Measurements from ENCODE around the gene ADCY6. TPM values are rescaled to one million over a fixed set of nuclear protein-coding genes. Genes with fewer than 3 reads are reported as not detected.

Gene ADCY6
- total RNA-seq, 1 experiment from 2014 or later = 31.1 TPM

DNA sequence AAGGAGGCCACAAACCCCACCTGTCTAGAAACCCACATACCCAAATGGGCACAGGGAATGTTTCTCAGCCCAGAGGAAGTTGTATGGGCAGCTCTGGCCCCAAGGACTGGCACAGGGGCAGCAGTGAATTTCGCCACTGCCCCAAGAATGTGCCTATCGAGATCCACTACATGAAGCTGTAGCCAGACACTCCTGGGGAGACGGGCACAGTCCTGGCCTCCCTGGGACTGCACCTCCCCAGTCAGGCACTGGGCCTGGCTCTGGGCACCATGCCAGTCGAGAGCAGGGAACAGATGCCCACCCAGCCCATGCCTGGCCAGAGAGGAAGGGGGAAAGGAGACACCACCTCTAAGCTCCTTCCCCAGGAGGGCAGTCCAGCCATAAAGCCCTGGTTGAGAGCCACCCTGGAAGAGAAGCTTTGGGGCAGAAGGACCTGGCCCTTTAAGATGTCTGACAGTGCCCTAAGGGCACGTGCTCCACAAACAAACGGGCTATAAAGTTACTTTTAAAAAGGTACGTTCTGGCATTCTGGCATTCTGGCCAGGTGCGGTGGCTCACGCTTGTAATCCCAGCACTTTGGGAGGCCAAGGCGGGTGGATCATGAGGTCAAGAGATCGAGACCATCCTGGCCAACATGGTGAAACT is 8.4 kb downstream of the ADCY6 start:
- no peak overlapping the region for H4K5ac ChIP-seq (ENCODE audit: insufficient read length, low read depth, low read length)
- H3K79me2 ChIP-seq (ENCODE audit: insufficient read depth, low read length) = no peaks in the 10 kb centered on the region
- TF ChIP-seq, protein P1, sequence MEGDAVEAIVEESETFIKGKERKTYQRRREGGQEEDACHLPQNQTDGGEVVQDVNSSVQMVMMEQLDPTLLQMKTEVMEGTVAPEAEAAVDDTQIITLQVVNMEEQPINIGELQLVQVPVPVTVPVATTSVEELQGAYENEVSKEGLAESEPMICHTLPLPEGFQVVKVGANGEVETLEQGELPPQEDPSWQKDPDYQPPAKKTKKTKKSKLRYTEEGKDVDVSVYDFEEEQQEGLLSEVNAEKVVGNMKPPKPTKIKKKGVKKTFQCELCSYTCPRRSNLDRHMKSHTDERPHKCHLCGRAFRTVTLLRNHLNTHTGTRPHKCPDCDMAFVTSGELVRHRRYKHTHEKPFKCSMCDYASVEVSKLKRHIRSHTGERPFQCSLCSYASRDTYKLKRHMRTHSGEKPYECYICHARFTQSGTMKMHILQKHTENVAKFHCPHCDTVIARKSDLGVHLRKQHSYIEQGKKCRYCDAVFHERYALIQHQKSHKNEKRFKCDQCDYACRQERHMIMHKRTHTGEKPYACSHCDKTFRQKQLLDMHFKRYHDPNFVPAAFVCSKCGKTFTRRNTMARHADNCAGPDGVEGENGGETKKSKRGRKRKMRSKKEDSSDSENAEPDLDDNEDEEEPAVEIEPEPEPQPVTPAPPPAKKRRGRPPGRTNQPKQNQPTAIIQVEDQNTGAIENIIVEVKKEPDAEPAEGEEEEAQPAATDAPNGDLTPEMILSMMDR (conservative IDR thresholded peaks at IDR 0.05) = no peak
- no peaks in the 10 kb centered on the region for H3K23me2 ChIP-seq (ENCODE audit: insufficient read length, low read depth, low read length, poor library complexity, severe bottlenecking)
- no peak overlapping the region for H3K18ac ChIP-seq (ENCODE audit: insufficient read length, low read depth, low read length)
- H2BK120ac ChIP-seq (ENCODE audit: low read depth, low read length, poor library complexity, severe bottlenecking) = no peak overlapping the region
- H3K9me3 ChIP-seq (ENCODE audit: control insufficient read depth, low read depth, low read length) = no peaks in the 10 kb centered on the region
- DNase-seq = no peak
- peaks cover 4% of the 10 kb centered on the region; the same call in 1 of the 2 replicates for H3K4me1 ChIP-seq (ENCODE audit: insufficient read depth, low read length)
- no peak overlapping the region; the same call in 1 of the 2 replicates for H3K14ac ChIP-seq (ENCODE audit: insufficient read depth, low read length)
- H4K91ac ChIP-seq (ENCODE audit: insufficient read length, low read depth, low read length) = no peak overlapping the region
- Mint-ChIP-seq H3K4me1 (peaks cover 25 to 36% of the 10 kb centered on the region in 2 experiments), H3K27ac (peak overlapping the region in 2 of 3 experiments; percentile 55 to 72; a peak in 2 of 7 replicates), H3K4me3 (no peak overlapping the region), H3K36me3 (ENCODE audit: insufficient read depth in 1 of 3, low read depth in 3 of 3) (peaks cover 7 to 21% (median 19%) of the 10 kb centered on the region in 3 experiments; a peak in 6 of 7 replicates), H3K9me3 (no peaks in the 10 kb centered on the region), H3K27me3 (ENCODE audit: low read depth) (no peaks in the 10 kb centered on the region)
- H3K4ac ChIP-seq (ENCODE audit: low read depth, low read length) = no peak overlapping the region
- H2BK5ac ChIP-seq (ENCODE audit: insufficient read length, low read length) = no peak overlapping the region
- H3K56ac ChIP-seq (ENCODE audit: insufficient read length, low read depth, low read length) = no peak overlapping the region
- no peak overlapping the region for H3T11ph ChIP-seq (ENCODE audit: low read length)
- no peak overlapping the region for H2BK12ac ChIP-seq (ENCODE audit: insufficient read length, low read depth, low read length)
- H3K9ac ChIP-seq (ENCODE audit: extremely low read depth, insufficient read length, low read length) = no peak overlapping the region
- no peak overlapping the region for H3K23ac ChIP-seq (ENCODE audit: insufficient read length, low read depth, low read length)
- no peak overlapping the region for H3K27ac ChIP-seq (ENCODE audit: insufficient read length, low read depth, low read length)
- H2AK5ac ChIP-seq (ENCODE audit: insufficient read length, low read length) = no peak overlapping the region
- H2BK15ac ChIP-seq (ENCODE audit: low read depth, low read length) = no peak overlapping the region
- no peaks in the 10 kb centered on the region for H3K27me3 ChIP-seq (ENCODE audit: insufficient read depth, low read length)
- no peak overlapping the region for H2BK20ac ChIP-seq (ENCODE audit: low read depth, low read length, poor library complexity, severe bottlenecking)
- H2AFZ ChIP-seq (ENCODE audit: low read length) = no peak overlapping the region
- no peak overlapping the region for H4K8ac ChIP-seq (replicated peaks; ENCODE audit: insufficient read length, low read depth, low read length)
- no peaks in the 10 kb centered on the region for H4K20me1 ChIP-seq (ENCODE audit: control insufficient read depth, insufficient read depth, insufficient read length)
- no CpG with 5 or more reads among the region's 11 CpGs for WGBS (ENCODE audit: extremely low coverage, insufficient read length, low lambda C conversion rate)
- H3K4me2 ChIP-seq (ENCODE audit: insufficient read depth, insufficient read length, low read length) = no peak overlapping the region
- H3K79me1 ChIP-seq (ENCODE audit: insufficient read depth, low read depth, low read length, poor library complexity, severe bottlenecking) = no peaks in the 10 kb centered on the region
